Stimulated activated effector memory CD8-positive, alpha-beta T cell treated with anti-CD3 and anti-CD28 coated beads, Interleukin-12 subunit alpha, Interleukin-12 subunit beta, amount 100 ng/mL, for 72 hours (primary cell): Measurements from ENCODE around the gene CDK8.

Experiments used
- ATAC-seq: fragments of 150-1000 bp; cut with Tn5 transposase; 2 replicates; pipeline ENCODE4 v1.10.0; 2021
- DNase-seq, 2 donors: peaks; one replicate each; pipeline ENCODE4 v3.0.0; 2021 to 2022; ENCODE audit warnings: low spot score in 2 of 2
- H3K27ac Mint-ChIP-seq: one replicate; pipeline ENCODE4 v1.8.0; 2022; ENCODE audit warnings: mild to moderate bottlenecking, mixed read lengths
- H3K36me3 Mint-ChIP-seq: one replicate; pipeline ENCODE4 v1.8.0; 2022; ENCODE audit warnings: mild to moderate bottlenecking, mixed read lengths
- H3K4me1 Mint-ChIP-seq: one replicate; pipeline ENCODE4 v1.8.0; 2022; ENCODE audit warnings: mixed read lengths
- H3K4me3 Mint-ChIP-seq: one replicate; pipeline ENCODE4 v1.8.0; 2022; ENCODE audit warnings: mild to moderate bottlenecking, mixed read lengths
- H3K9me3 Mint-ChIP-seq: one replicate; pipeline ENCODE4 v1.8.0; 2022; ENCODE audit warnings: mixed read lengths

The CDK8 gene

GRCh38 chr13:26376430-26376829 is 122.5 kb downstream of the CDK8 start:
- no peak overlapping the region for H3K4me3 Mint-ChIP-seq
- H3K27ac Mint-ChIP-seq = no peak overlapping the region
- ATAC-seq (no peak), DNase-seq (no peak)
- no peaks in the 10 kb centered on the region for H3K36me3 Mint-ChIP-seq
- H3K4me1 Mint-ChIP-seq = peaks cover 15% of the 10 kb centered on the region
- H3K9me3 Mint-ChIP-seq = no peaks in the 10 kb centered on the region

- H3K27ac Mint-ChIP-seq = no peak overlapping the region
- H3K4me3 Mint-ChIP-seq = no peak overlapping the region
- no peaks in the 10 kb centered on the region for H3K36me3 Mint-ChIP-seq
- no peaks in the 10 kb centered on the region for H3K9me3 Mint-ChIP-seq
- peaks cover 21% of the 10 kb centered on the region for H3K4me1 Mint-ChIP-seq
- ATAC-seq (peak; percentile 49), DNase-seq (no peak)
These were observed 123.1 kb downstream of the CDK8 start for GRCh38 chr13:26377038-26377437.

GRCh38 chr13:26378116-26378515 is 124.2 kb downstream of the CDK8 start:
- H3K36me3 Mint-ChIP-seq = no peaks in the 10 kb centered on the region
- DNase-seq (no peak), ATAC-seq (no peak)
- H3K4me3 Mint-ChIP-seq = no peak overlapping the region
- H3K27ac Mint-ChIP-seq = no peak overlapping the region
- no peaks in the 10 kb centered on the region for H3K9me3 Mint-ChIP-seq
- H3K4me1 Mint-ChIP-seq = peaks cover 14% of the 10 kb centered on the region

GRCh38 chr13:26379831-26380230 is 125.9 kb downstream of the CDK8 start:
- Mint-ChIP-seq H3K9me3 (no peaks in the 10 kb centered on the region), H3K4me1 (peaks cover 12% of the 10 kb centered on the region), H3K27ac (no peak overlapping the region)

GRCh38 chr13:26380930-26381329 is 127.0 kb downstream of the CDK8 start:
- Mint-ChIP-seq H3K27ac (no peak overlapping the region), H3K36me3 (peaks cover 14% of the 10 kb centered on the region), H3K4me1 (peaks cover 12% of the 10 kb centered on the region), H3K4me3 (no peak overlapping the region), H3K9me3 (no peaks in the 10 kb centered on the region)
- ATAC-seq (no peak), DNase-seq (no peak)

More at GRCh38 chr13:26379831-26380230, 125.9 kb downstream of the CDK8 start:
- H3K36me3 Mint-ChIP-seq = peaks cover 3% of the 10 kb centered on the region
- ATAC-seq (no peak), DNase-seq (no peak)
- no peak overlapping the region for H3K4me3 Mint-ChIP-seq

GRCh38 chr13:26382366-26382765 is 128.4 kb downstream of the CDK8 start:
- no peak for DNase-seq
- no peak overlapping the region for H3K4me3 Mint-ChIP-seq
- ATAC-seq = no peak
- no peak overlapping the region for H3K27ac Mint-ChIP-seq
- H3K9me3 Mint-ChIP-seq = no peaks in the 10 kb centered on the region
- peaks cover 12% of the 10 kb centered on the region for H3K4me1 Mint-ChIP-seq
- peaks cover 26% of the 10 kb centered on the region for H3K36me3 Mint-ChIP-seq

GRCh38 chr13:26382835-26383234 is 128.9 kb downstream of the CDK8 start:
- no peak overlapping the region for H3K4me3 Mint-ChIP-seq
- peaks cover 12% of the 10 kb centered on the region for H3K4me1 Mint-ChIP-seq
- no peak for ATAC-seq
- peaks cover 26% of the 10 kb centered on the region for H3K36me3 Mint-ChIP-seq
- H3K27ac Mint-ChIP-seq = no peak overlapping the region
- DNase-seq = no peak
- no peaks in the 10 kb centered on the region for H3K9me3 Mint-ChIP-seq

- H3K27ac Mint-ChIP-seq = no peak overlapping the region
- H3K9me3 Mint-ChIP-seq = no peaks in the 10 kb centered on the region
- ATAC-seq (no peak), DNase-seq (no peak)
- H3K36me3 Mint-ChIP-seq = peaks cover 33% of the 10 kb centered on the region
- H3K4me1 Mint-ChIP-seq = peaks cover 12% of the 10 kb centered on the region
- no peak overlapping the region for H3K4me3 Mint-ChIP-seq
These were observed 130.7 kb downstream of the CDK8 start for GRCh38 chr13:26384587-26384986.

- Mint-ChIP-seq H3K4me3 (no peak overlapping the region), H3K4me1 (peaks cover 16% of the 10 kb centered on the region), H3K36me3 (peaks cover 47% of the 10 kb centered on the region), H3K9me3 (no peaks in the 10 kb centered on the region), H3K27ac (no peak overlapping the region)
- ATAC-seq = no peak
- no peak for DNase-seq
These were observed 132.1 kb downstream of the CDK8 start for GRCh38 chr13:26386026-26386425.

GRCh38 chr13:26390203-26390602 is 136.3 kb downstream of the CDK8 start:
- ATAC-seq = no peak
- H3K27ac Mint-ChIP-seq = peak overlapping the region; percentile 23
- H3K9me3 Mint-ChIP-seq = no peaks in the 10 kb centered on the region

GRCh38 chr13:26400545-26400944 is 146.6 kb downstream of the CDK8 start:
- ATAC-seq = peak; percentile 52
- H3K4me3 Mint-ChIP-seq = no peak overlapping the region
- H3K36me3 Mint-ChIP-seq = peaks cover 44% of the 10 kb centered on the region
- no peak overlapping the region for H3K27ac Mint-ChIP-seq
- H3K4me1 Mint-ChIP-seq = no peaks in the 10 kb centered on the region
- DNase-seq = no peak
- H3K9me3 Mint-ChIP-seq = no peaks in the 10 kb centered on the region

More at GRCh38 chr13:26390203-26390602, 136.3 kb downstream of the CDK8 start:
- Mint-ChIP-seq H3K36me3 (peaks cover 49% of the 10 kb centered on the region), H3K4me3 (no peak overlapping the region), H3K4me1 (peaks cover 6% of the 10 kb centered on the region)
- no peak for DNase-seq

GRCh38 chr13:26401069-26401468 is 147.1 kb downstream of the CDK8 start:
- DNase-seq (no peak), ATAC-seq (no peak)
- peaks cover 50% of the 10 kb centered on the region for H3K36me3 Mint-ChIP-seq
- H3K4me3 Mint-ChIP-seq = no peak overlapping the region
- H3K9me3 Mint-ChIP-seq = no peaks in the 10 kb centered on the region
- no peaks in the 10 kb centered on the region for H3K4me1 Mint-ChIP-seq
- H3K27ac Mint-ChIP-seq = no peak overlapping the region

GRCh38 chr13:26401578-26402021 is 147.7 kb downstream of the CDK8 start:
- H3K4me3 Mint-ChIP-seq = no peak overlapping the region
- H3K36me3 Mint-ChIP-seq = peaks cover 52% of the 10 kb centered on the region
- no peak overlapping the region for H3K27ac Mint-ChIP-seq
- H3K4me1 Mint-ChIP-seq = no peaks in the 10 kb centered on the region
- no peak for DNase-seq
- no peak for ATAC-seq
- no peaks in the 10 kb centered on the region for H3K9me3 Mint-ChIP-seq

GRCh38 chr13:26406791-26407190 is 152.9 kb downstream of the CDK8 start:
- Mint-ChIP-seq H3K36me3 (peaks cover 31% of the 10 kb centered on the region), H3K27ac (peak overlapping the region; percentile 58), H3K4me1 (no peaks in the 10 kb centered on the region), H3K9me3 (no peaks in the 10 kb centered on the region), H3K4me3 (no peak overlapping the region)
- ATAC-seq = no peak
- DNase-seq = no peak

GRCh38 chr13:26411206-26411605 is 157.3 kb downstream of the CDK8 start:
- DNase-seq (no peak), ATAC-seq (no peak)
- no peak overlapping the region for H3K27ac Mint-ChIP-seq
- H3K9me3 Mint-ChIP-seq = no peaks in the 10 kb centered on the region
- peaks cover under 1% of the 10 kb centered on the region for H3K36me3 Mint-ChIP-seq
- H3K4me1 Mint-ChIP-seq = no peaks in the 10 kb centered on the region
- no peak overlapping the region for H3K4me3 Mint-ChIP-seq

- no peaks in the 10 kb centered on the region for H3K4me1 Mint-ChIP-seq
- H3K9me3 Mint-ChIP-seq = no peaks in the 10 kb centered on the region
- DNase-seq = no peak
- ATAC-seq = no peak
- H3K36me3 Mint-ChIP-seq = no peaks in the 10 kb centered on the region
- H3K4me3 Mint-ChIP-seq = no peak overlapping the region
- H3K27ac Mint-ChIP-seq = no peak overlapping the region
These were observed 158.3 kb downstream of the CDK8 start for GRCh38 chr13:26412263-26412662.
